ENCODE results near the gene IP6K1. TPM values are rescaled to one million over a fixed set of nuclear protein-coding genes. Genes with fewer than 3 reads are reported as not detected.

IP6K1 gene
- total RNA-seq, 1 donor from 2014 or later, result 56.4 TPM

DNA sequence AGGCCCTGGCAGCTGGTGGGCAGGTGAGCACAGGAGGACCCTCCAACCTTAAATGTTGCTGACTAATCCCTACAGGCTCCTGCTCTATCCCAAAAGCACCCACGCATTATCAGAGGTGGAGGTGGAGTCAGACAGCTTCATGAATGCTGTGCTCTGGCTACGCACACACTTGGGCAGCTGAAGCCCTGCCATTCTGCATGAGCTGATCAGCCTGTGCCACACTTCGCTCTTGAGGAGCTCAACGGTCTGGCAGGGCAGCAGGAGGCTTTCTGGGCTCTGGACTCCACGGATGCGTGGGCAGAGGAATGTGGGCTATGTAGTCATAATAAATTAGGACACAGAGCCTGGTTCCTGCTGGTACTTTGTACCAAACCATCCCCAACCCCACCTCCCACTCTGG lies 103.2 kb downstream of the IP6K1 start:
- no peak for DNase-seq (ENCODE audit: low spot score)
- Mint-ChIP-seq H3K27ac (ENCODE audit: unreplicated experiment) (no peak overlapping the region), H3K4me1 (ENCODE audit: unreplicated experiment) (no peaks in the 10 kb centered on the region), H3K27me3 (ENCODE audit: unreplicated experiment) (peaks cover 6% of the 10 kb centered on the region), H3K36me3 (ENCODE audit: low read depth, unreplicated experiment) (peaks cover 8% of the 10 kb centered on the region), H3K4me3 (ENCODE audit: unreplicated experiment) (no peak overlapping the region), H3K9me3 (ENCODE audit: unreplicated experiment) (no peaks in the 10 kb centered on the region)
- TF ChIP-seq, protein P1, sequence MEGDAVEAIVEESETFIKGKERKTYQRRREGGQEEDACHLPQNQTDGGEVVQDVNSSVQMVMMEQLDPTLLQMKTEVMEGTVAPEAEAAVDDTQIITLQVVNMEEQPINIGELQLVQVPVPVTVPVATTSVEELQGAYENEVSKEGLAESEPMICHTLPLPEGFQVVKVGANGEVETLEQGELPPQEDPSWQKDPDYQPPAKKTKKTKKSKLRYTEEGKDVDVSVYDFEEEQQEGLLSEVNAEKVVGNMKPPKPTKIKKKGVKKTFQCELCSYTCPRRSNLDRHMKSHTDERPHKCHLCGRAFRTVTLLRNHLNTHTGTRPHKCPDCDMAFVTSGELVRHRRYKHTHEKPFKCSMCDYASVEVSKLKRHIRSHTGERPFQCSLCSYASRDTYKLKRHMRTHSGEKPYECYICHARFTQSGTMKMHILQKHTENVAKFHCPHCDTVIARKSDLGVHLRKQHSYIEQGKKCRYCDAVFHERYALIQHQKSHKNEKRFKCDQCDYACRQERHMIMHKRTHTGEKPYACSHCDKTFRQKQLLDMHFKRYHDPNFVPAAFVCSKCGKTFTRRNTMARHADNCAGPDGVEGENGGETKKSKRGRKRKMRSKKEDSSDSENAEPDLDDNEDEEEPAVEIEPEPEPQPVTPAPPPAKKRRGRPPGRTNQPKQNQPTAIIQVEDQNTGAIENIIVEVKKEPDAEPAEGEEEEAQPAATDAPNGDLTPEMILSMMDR (IDR thresholded peaks at IDR 0.05; ENCODE audit: unreplicated experiment), result no peak

DNA sequence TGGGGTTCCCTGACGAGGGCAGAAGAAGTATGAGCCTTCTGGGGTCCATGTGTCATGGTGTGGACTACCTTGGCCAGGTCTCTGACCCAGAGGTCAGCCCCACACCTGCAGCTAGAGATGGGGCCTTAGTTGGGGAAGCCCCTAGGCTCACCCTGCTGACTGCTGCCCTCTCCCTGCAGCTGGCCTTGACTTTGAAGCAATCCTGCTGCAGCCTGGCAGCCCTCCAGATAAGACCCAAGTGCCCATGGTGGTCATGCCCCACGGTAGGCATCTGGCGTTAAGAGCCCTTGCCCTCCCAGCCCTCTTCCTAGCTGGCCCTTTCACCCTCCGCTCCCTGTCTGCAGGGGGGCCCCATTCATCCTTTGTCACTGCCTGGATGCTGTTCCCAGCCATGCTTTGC lies 104.8 kb downstream of the IP6K1 start:
- no peaks in the 10 kb centered on the region for H3K4me1 Mint-ChIP-seq (ENCODE audit: unreplicated experiment)
- DNase-seq (ENCODE audit: low spot score), result no peak
- H3K36me3 Mint-ChIP-seq (ENCODE audit: low read depth, unreplicated experiment), result peaks cover 9% of the 10 kb centered on the region
- peaks cover 7% of the 10 kb centered on the region for H3K27me3 Mint-ChIP-seq (ENCODE audit: unreplicated experiment)
- TF ChIP-seq, protein P1 (IDR thresholded peaks at IDR 0.05; ENCODE audit: unreplicated experiment), result no peak
- no peaks in the 10 kb centered on the region for H3K9me3 Mint-ChIP-seq (ENCODE audit: unreplicated experiment)
- no peak overlapping the region for H3K4me3 Mint-ChIP-seq (ENCODE audit: unreplicated experiment)
- no peak overlapping the region for H3K27ac Mint-ChIP-seq (ENCODE audit: unreplicated experiment)

DNA sequence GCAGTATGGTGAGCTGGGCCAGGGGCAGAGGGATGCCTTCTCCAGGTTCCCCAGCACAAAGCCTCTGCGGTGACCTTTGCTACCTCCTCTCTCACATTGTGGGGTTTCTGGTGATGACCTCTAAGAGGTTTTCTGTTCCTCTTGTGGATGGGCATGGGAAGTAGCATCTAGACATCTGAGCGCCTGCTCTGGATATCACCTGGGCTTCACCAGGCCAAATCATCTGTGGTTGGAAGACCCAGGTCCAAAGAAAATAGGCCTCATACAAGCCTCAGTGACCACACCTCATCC lies 105.2 kb downstream of the IP6K1 start:
- TF ChIP-seq, protein P1 (IDR thresholded peaks at IDR 0.05; ENCODE audit: unreplicated experiment), result no peak
- no peak for DNase-seq (ENCODE audit: low spot score)
- Mint-ChIP-seq H3K36me3 (ENCODE audit: low read depth, unreplicated experiment) (peaks cover 11% of the 10 kb centered on the region), H3K27ac (ENCODE audit: unreplicated experiment) (no peak overlapping the region), H3K27me3 (ENCODE audit: unreplicated experiment) (peaks cover 9% of the 10 kb centered on the region), H3K9me3 (ENCODE audit: unreplicated experiment) (no peaks in the 10 kb centered on the region), H3K4me1 (ENCODE audit: unreplicated experiment) (no peaks in the 10 kb centered on the region), H3K4me3 (ENCODE audit: unreplicated experiment) (no peak overlapping the region)

DNA sequence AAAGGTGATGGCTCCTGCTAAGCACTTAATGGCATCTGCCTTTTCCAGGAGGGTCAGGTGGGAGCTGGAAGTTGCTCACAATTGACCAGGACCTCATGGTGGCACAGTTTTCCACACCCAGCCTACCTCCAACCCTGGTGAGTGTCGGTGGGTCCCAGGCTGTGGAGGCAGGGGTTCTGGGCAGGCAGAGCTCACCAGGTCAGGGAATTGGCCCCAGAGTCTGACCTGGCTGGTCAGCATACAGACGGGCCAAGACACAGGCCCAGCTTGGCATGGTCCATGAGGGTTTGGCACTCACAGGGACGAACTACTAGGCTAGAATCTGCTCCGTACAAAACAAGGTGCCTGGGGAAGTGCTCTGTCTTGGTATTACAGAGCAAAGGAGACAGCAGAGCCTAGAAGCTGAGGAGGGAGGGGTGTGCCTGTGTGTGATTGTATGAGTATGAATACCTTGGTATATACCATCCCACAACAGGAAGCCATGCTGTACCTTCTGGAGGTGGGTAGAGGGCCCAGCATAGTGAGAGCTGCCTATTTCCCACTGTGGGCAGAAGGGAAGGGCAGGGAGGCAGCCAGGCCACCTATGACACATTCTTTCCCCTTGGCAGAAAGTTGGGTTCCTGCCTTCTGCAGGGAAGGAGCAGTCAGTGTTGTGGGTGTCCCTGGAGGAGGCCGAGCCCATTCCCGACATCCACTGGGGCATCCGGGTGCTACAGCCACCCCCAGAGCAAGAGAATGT lies 105.7 kb downstream of the IP6K1 start:
- Mint-ChIP-seq H3K9me3 (ENCODE audit: unreplicated experiment) (no peaks in the 10 kb centered on the region), H3K27ac (ENCODE audit: unreplicated experiment) (no peak overlapping the region), H3K4me1 (ENCODE audit: unreplicated experiment) (no peaks in the 10 kb centered on the region), H3K4me3 (ENCODE audit: unreplicated experiment) (no peak overlapping the region), H3K36me3 (ENCODE audit: low read depth, unreplicated experiment) (peaks cover 16% of the 10 kb centered on the region), H3K27me3 (ENCODE audit: unreplicated experiment) (peaks cover 11% of the 10 kb centered on the region)
- TF ChIP-seq, protein P1 (IDR thresholded peaks at IDR 0.05; ENCODE audit: unreplicated experiment), result no peak
- no peak for DNase-seq (ENCODE audit: low spot score)

DNA sequence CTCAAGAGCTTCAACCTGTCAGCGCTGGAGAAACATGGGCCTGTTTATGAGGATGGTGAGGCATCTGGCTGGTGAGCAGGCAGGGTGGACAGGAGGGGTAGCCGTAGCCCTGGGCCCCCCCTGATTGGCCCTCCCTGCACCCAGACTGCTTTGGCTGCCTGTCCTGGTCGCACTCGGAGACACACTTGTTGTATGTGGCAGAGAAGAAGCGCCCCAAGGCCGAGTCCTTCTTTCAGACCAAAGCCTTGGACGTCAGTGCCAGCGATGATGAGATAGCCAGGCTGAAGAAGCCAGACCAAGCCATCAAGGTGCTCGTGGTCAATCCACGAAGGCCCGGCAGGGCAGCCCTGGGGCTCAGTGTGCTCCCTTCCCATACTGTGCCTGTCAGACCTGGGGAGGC lies 110.4 kb downstream of the IP6K1 start:
- Mint-ChIP-seq H3K36me3 (ENCODE audit: low read depth, unreplicated experiment) (peaks cover 16% of the 10 kb centered on the region), H3K4me1 (ENCODE audit: unreplicated experiment) (peaks cover 16% of the 10 kb centered on the region), H3K4me3 (ENCODE audit: unreplicated experiment) (no peak overlapping the region), H3K27me3 (ENCODE audit: unreplicated experiment) (peaks cover 10% of the 10 kb centered on the region), H3K27ac (ENCODE audit: unreplicated experiment) (no peak overlapping the region), H3K9me3 (ENCODE audit: unreplicated experiment) (no peaks in the 10 kb centered on the region)
- DNase-seq (ENCODE audit: low spot score), result no peak
- TF ChIP-seq, protein P1 (IDR thresholded peaks at IDR 0.05; ENCODE audit: unreplicated experiment), result no peak
